ENCODE data around the gene CDC14B.

- no peak for TF ChIP-seq CTCF (IDR thresholded peaks at IDR 0.05)
- no peak for TF ChIP-seq EP300 (IDR thresholded peaks at IDR 0.05)
Measured at GRCh38 chr9:96485280-96485679, 134.4 kb downstream of the CDC14B start.
